H4 (cell line): ENCODE results near the gene CLDN15. TPM values are rescaled to one million over a fixed set of nuclear protein-coding genes. Genes with fewer than 3 reads are reported as not detected.
A peak's percentile ranks its signal among the peaks of the same experiment; 100 is the strongest.

ENCODE experiments used
- DNase-seq: peaks from one replicate; pipeline ENCODE4 v3.0.0-alpha.2; 2015; ENCODE audit warnings: low spot score
- total RNA-seq: library from RNA; depleted of rRNA; stranded (reverse); fragments of >200 nt; shearing (Covaris generic); gene quantifications from 2 replicates; pipeline ENCODE4 v1.2.3, GENCODE V29; 2014

The CLDN15 gene
- total RNA-seq, 1 experiment from 2014 or later, result 0.99 TPM

DNA sequence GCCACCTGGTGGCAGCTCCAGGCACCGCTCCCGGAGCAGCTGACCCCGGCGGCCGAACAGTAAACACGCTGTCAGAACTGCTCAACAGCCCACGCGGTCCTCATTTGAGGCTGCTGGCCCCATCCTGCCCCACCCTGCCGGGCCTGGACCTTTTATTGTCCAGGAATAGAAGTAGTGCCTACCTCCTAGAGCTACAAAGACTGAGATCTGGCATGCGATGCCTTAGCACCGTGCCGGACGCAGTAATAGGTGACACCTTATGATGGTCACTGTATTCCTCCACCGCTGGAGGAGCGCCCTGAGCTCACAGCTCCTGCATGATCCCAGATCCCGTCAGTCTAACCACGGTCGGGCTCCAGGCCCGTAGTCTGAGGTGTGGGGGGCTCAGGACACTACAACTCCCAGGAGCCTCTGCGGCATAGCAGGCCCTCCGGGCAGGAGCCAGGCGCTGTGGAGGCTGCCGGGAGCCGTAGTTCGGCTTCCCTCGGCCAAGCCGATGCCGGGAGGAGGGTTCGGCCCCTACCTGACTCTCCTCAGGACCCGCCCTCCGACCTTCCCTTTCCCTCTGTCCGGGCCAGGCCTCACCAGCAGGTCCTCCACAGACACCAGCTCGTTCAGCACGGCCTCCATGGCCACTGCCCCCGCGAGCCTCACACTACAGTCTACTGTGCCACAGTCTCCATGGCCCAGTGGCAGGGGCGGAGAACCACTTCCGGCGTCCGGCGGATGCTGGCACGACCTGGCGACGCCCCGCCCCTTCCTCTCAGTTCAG is 7.0 kb upstream of the CLDN15 start, which contains the start of gene FIS1:
FIS1 (minus strand) TSS at position 707 of the 772 bp plus-strand sequence; CDS start at position 630, 77 bp downstream.
- DNase-seq, result peak; percentile 87

DNA sequence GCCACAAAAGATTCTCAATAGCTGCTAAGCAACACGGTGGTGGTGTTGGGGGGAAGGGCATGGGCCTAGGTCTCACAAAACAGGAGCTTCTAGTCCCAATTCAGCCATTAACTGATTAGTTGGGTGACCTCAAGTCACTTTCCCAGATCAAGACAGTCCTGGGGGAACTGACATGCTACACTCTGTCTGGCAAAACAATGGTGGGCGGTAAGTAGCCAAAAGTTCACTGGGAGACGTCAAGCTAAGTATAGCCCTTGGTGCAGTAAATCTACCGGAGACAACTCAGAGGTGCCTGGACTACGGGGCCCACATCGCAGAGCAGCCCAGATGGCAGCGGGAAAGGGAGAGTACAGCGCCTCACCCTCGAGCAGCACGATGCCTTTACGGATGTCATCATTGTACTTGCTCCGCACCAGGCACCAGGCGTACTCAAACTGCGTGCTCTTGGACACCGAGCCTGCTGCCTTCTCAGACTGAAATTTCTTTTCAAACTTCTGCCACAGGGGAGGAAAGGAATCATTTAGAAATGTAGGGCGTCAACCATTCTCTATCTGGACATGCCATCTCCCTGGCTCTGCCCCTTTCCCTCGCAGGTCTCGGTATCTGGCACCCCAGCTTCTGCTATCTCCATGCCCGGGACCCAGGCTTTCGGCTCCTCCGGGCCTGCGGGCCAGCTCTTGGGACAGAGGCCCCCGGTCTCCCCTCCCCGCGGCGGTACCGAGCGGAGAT is 6.2 kb upstream of the CLDN15 start:
- no peak for DNase-seq

DNA sequence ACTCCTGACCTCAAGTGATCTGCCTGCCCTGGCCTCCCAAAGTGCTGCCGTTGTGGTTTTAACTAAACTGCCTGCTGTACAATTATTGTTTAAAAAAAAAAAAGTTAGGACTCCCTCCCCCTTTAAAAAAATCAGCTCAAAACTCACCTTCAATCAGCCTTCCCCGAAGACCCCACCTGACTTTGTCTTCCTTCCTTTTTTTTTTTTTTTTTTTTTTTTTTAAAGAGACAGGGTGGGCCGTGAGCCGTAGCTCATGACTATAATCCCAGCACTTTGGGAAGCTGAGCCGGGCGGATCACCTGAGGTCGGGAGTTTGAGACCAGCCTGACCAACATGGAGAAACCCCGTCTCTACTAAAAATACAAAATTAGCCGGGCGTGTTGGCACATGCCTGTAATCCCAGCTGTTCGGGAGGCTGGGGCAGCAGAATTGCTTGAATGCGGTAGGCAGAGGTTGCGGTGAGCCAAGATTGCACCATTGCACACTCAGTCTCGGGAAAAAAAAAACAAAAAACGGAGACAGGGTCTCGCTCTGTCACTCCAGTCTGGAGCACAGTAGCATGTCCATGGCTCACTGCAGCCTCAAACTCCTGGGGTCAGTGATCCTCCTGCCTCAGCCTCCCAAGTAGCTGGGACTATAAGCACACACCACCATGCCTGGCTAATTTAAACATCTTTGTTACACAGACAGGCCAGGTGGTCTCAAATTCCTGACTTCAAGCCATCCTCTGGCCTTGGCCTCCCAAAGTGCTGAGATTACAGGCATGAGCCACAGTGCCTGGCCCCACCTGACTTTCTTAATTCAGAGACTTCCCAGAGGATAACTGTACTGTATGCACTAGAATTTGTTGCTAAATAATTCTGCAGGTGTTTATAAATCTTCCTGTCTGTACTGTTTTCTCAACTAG is 4.1 kb upstream of the CLDN15 start:
- no peak for DNase-seq

DNA sequence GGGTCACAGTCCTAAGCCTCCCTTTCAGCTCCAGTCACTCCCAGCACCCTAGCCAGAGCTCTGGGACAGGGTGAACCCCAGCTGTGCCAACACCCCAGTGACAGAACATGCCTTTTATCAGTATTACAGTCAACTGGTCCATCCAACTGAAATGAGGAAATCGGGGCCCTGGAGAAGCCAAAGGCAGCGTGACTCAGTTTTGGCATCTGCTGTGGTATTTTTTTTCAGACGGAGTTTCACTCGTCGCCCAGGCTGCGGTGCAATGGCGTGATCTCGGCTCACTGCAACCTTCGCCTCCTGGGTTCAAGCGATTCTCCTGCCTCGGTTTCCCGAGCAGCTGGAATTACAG is 3.4 kb upstream of the CLDN15 start:
- DNase-seq, result no peak

DNA sequence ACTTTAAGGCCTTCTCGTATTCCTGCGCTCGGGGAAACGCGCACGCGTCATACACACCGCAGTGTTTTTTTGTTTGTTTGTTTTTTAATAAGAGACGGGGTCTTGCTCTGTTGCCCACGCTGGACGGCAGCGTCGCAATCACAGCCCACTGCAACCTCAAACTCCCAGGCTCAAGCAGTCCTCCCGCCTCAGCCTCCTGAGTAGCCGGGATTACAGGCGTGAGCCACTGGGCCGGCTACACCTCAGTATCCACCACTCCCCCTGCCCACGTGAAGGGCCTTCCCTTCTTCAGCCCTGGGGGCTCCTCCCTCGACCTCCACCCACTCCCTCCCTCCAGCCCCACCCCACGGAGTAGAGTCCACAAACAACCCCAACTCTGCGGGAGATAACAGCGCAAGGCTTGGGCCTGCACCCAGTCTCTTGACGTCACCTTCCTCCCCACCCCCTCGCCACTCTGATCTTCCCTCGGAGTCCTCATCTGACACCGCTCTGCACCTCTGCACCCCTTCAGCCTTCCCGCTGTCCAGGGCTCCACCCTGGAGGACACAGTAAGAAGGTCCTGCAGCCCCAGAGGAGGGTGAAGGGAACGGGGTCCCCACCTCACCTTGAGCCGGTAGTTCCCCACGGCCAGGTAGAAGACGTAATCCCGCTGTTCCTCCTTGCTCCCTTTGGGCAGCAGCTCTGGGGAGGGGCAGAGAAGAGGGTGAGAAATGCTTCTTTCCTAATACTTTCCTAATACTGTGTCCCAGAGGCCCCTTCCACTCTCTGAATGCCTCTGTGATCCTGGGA is 2.8 kb upstream of the CLDN15 start:
- DNase-seq, result no peak

DNA sequence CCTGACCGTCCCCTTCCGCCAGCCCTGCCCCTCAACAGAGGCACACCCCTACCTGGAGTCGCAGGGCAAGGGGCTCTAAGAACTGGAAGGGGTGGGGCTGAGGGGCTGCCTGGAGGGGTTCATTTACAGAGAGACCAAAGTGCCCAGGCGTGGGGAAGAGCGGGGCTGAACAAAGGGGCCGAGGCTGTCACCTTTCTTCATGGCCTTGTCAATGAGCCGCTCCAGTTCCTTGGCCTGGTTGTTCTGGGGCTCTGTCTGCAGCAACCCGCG is 2.3 kb upstream of the CLDN15 start:
- DNase-seq, result no peak

DNA sequence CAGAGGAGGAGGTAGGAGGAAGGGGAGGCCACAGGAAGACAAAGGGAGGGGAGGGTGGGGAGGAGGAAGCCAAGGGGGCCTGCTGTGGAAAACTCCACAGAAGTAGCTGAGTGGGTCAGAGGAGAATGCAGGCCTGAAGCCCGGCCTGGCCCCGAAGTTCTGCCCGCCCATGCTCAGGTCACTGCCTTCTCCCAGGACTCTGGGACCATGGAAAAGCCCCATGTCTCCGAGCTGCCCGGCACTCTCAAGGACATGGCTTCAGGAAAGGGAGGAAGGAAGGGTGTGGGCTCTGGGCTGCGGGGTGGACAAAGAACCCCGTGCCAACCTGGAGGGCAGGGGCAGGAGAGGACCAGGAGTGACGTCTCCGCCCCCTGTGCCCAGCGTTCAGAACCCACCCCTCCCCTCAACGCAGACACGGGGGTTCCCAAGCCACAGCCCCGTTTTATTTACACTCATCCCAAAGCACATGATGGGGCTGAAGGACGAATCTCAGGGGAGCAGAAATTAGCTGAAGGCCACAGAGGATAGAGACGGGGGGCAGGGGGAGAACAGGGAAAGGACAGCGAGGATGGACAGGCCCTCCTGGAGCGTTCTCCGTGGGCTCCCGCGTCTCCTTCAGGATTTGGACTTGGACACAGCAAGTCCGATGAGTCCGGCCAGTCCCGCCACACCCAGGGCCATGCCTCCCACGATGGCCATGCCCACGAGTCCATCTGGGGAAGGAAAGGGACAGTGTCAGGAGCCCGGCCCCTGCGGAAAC is 1.8 kb upstream of the CLDN15 start:
- no peak for DNase-seq

DNA sequence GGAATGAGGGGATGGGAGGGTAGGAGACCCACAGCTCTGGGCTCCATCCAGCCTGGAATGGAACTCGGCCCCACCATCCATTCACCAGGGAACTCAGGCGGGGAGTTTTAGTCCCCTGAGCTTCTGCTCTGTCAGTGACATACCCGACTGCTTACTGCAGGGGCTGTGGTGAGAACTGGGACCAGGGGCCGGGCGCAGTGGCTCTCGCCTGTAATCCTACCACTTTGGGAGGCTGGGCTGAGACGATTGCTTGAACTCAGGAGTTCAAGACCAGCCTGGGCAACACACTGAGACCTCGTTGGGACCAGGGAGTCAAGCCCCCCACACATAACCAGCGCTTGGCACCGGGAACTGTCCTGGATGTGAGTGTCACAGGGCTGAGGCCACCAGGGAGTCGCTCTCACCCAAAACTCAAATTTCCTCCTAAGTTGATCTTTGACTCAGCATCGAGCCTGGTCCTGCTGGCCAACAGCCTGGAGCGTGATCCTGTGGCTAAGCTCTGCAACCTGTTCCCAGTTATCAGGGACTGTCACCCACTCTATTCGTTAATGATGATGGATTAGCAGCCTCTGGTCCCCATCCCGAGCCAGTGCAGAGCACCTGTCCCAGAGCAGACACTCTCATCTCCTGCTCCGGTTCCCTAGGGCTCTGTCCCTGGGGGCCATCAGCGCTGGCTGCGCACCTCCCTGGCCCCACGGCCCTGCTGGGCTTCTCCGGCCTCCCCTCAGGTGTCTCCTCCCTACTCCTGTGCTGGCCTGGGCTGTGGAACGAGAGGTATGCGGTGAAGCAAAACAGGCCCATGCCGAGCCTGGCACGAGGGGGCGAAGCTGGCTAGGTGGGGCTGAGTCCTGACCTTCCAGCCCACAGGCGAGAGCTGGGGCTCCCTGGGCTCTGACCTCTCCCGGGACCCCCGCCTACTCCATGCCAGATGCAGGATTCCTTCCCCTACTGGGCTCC is 902 bp upstream of the CLDN15 start:
- no peak for DNase-seq

DNA sequence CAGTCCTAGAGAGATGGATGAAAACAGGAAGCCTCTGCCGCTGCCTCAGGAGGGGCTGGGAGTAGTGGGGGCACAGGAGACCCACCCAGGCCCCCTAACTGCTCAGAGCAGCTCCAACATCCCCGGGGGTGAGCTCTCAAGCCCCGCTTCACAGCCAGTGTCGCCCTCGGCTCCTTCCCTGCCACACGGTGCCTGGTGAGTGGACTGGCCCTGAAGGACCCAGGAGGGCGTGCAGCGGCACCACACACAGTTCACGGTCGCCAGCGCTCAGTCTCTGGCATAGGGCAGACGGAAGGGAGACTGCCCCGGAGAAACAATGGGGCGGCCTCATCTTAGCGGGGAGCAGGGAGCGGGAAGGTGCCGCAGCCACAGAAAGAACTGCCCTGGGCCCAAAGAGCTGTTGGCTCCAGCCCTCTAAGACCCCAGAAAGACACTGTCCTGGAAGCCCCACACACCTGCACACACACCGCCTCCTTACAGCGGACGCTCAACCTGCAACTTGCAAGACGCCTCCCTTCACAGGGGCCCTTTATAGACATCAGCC is 1.2 kb downstream of the CLDN15 start:
- DNase-seq, result no peak

DNA sequence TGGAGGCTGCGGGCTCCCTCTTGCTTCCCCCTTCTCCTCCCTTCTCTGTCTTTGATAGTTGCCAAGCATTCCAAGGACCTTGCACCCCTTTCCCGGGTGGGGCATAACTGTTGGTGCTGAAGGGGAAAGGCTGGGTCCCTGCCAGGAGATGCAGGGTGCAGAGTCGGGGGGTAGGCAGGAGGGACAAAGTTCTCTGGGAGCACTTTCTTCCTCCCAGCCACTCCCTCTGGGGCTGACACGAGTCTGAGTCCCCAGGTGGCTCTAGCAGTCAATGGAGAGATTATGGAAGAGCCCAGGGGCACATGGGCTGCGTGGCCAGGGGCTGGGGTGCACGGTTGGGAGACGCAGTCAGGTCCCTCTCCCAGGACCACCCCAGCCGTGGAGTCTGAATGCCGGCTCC is 2.1 kb downstream of the CLDN15 start:
- DNase-seq, result no peak

DNA sequence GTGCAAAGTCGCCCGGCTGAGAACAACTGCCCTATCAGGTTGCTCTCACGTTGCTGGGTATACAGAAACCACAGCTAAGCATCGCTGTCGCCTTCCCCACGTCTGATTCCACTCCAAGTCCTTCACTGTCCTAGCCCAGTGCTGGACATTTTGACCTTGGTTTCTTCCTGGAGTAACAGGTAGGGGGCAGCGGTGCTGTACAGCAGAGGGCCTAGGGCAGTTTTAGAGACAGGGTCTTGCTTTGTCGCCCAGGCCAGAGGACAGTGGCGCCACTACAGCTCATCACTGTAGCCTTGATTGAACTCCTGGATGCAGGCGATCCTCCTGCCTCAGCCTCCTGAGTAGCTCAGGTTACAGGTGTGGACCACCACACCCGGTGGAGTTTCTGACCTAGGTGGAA is 2.6 kb downstream of the CLDN15 start:
- no peak for DNase-seq

DNA sequence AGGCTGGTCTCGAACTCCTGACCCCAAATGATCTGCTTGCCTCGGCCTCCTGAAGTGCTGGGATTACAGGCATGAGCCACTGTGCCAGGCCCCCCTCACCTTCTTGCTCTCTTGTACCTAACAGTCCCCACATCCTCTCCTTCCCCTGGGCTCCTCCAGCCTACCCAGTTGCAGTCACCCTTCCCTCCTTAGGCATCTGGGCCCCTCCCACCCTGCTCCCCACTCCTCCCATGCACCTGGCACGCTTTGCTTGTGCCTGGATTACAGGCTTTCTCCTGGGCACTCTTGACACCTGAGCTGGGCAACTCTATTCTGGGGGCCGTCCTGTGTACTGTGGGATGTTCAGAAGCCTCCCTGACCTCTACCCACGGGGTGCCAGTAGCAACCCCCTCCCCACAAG is 3.0 kb downstream of the CLDN15 start:
- DNase-seq, result no peak

DNA sequence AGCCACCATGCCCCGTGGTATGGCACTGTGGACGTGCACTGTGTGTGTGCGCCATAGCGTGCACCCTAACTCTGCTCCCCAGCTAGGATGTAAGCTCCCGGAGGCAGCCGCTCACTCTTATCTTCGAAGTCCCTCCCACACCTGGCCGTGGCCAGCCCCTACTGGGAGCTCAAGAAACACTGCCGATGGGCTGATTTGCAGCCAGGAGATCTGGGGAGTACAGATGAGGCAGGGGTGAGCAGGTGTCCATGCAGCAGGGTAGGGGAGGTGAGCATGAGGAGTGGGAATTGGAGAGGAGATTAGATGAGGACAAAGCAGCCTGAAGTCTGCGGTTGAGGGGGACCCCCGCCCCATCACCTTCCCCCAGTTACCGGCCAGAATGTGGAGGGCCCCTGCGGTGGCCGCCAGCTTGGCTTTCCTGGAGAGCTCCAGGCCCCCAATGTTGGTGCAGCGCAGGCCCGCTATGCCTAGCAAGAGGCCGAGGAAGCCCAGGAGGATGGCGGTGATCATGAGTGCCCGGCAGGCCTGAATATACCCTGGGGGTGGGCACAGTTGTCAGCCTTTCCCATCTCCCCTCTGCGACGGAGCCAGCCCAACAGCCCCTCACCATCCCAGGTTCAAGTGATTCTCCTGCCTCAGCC is 3.6 kb downstream of the CLDN15 start:
- no peak for DNase-seq

DNA sequence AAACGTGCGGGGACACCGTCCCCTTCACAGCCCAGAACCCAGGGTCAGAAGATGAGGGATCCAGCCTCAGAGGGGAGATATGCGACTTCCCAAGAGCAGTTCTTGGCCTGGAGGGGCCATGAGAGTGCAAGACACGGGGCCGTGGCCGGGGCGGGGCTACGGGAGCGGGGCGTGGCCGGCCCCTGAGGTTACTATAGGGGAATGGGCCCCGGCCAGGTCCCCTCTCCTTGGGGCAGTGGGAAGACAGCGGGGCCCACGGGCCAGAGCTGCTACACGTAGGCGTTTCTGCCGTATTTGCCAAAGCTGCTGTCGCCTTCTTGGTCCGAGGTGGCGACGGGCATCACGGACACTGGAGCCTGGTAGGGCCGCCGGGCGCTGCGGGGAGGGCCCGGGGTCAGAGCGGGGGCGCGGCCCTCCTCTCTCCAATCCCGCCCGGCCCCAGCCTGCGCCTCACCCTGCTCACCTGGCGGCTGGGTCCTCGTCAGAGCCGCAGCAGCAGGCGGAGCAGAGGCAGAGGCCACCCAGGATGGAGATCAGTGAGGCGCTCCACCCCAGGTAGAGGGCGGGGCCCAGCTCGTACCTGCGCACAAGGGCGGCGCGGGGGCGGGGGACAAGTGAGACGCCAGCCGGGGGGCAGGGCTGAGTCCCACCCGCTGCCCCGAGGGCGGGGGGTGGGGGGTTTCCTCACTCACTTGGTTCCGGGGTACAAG is 5.3 kb downstream of the CLDN15 start:
- no peak for DNase-seq

DNA sequence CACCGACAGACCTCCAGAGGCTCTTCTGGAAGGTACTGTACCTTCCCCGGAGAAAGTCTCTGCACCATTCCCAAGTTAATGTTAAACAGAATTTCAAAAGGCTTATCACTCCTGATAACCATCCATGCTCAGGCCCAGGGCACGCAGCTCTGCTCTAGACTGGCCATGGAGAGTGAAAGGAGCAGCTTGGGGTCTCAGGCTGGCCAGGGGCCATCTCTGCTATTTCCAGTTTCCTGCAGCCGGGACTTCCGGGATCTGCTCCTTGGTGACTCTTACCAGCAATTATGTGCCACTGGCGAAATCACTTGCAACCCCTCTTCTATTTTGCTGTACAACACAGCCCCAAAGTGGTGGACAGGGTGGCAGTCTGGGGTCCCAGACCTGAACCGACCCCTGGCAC is 6.0 kb downstream of the CLDN15 start:
- no peak for DNase-seq

DNA sequence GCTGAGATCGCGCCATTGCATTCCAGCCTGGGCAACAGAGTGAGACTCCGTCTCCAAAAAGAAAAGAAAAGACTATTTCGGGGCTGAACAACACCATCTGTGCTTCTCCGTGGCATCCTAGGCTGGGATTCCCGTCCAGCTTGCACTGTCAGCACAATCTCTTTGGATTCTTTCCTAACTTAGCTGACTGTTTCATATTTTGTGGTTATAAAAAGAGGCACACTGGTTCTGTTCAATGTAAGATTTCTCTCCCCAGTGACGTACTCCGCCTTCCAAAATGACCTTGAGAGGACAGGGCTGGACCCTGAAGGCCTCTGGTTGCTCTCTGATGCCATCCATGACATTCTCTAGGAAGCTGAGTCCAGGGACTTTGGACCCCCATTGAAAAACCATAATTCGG is 10.9 kb downstream of the CLDN15 start:
- DNase-seq, result no peak

DNA sequence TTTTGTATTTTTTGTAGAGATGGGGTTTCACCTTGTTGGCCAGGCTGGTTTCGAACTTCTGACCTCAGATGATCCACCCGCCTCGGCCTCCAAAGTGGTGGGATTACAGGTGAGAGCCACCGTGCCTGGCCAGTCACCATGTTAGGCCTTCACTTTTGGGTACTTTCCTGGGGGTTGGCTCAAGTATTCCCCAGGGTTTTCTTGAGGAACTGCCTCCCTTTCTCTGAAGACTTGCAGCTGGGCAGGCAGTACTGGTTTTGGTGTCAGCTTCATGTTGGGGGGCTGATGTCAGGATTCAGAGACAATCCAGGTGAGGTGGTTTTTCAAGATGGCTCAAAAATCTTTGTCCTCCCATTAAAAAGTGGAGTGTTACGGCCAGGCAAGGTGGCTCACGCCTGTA is 12.0 kb downstream of the CLDN15 start:
- no peak for DNase-seq

DNA sequence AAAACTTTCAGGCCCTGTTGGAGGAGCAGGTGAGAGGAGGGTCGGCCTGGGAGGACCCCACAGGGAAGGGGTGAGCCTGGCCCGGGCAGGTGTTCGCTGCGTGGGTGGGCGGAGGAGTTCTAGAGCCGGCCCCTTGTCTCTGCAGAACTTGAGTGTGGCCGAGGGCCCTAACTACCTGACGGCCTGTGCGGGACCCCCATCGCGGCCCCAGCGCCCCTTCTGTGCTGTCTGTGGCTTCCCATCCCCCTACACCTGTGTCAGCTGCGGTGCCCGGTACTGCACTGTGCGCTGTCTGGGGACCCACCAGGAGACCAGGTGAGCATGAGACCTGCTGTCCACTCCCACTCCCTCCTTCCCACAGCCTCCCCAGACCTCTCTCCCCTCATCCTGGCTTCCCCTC is 14.1 kb downstream of the CLDN15 start:
- no peak for DNase-seq
